Heart left ventricle (tissue), 13 donors: ENCODE data around the gene FCGR1A.
"Not testable (repeated sequence)": the region's sequence is repeated elsewhere in the genome, so short reads cannot be mapped to it uniquely, and the experiment has no call there.

Experiments
- POLR2A ChIP-seq, 2 donors: fragments of 450-650 bp; IDR thresholded peaks; one replicate each; pipeline ENCODE4 v1.6.1; 2017; ENCODE audit warnings: antibody characterized with exemption in 2 of 2, mild to moderate bottlenecking in 2 of 2, moderate library complexity in 2 of 2
- TF ChIP-seq, protein P1 (sequence below), 12 donors: fragments of 200-600 bp; sonication (generic) in 4 of 12; IDR thresholded peaks; one replicate each; pipeline versions ENCODE4 v1.5.0 to v1.8.0; 2018 to 2022; ENCODE audit warnings: antibody characterized with exemption in 12 of 12, mild to moderate bottlenecking in 5 of 12
- donor health status: ischemic (EF 13 %, LVEDD 7.1; RV severe dilation, severe dysfunction).
- donor health status: DM: no; HTN: yes; CAD: no.
- donor health status: DM: no; HTN: no; CAD: no.
- donor health status: ischemic (EF 25% LVEDD 6.9; RV normal size, moderate dysfunction).
- donor health status: ischemic (EF 25% LVEDD 5.7; RV mildly dilated, moderate dysfunction).
- donor health status: ischemic (EF 35%, LVEDD 5.7; RV mildly dilated, moderate dysfunction).
- donor health status: nonischemic (EF 11% LVEDD 7.7; RV severe dilation, severe dysfunction).
- donor health status: DM: yes; HTN: yes; CAD: no.
- donor health status: PGD.
- donor health status: ischemic (EF 29% LVEDD 5.4; RV normal size, mild dysfunction).
- donor health status: nonischemic (EF 23%, LVEDD 6.1; RV moderate dilation, normal function).

DNA sequence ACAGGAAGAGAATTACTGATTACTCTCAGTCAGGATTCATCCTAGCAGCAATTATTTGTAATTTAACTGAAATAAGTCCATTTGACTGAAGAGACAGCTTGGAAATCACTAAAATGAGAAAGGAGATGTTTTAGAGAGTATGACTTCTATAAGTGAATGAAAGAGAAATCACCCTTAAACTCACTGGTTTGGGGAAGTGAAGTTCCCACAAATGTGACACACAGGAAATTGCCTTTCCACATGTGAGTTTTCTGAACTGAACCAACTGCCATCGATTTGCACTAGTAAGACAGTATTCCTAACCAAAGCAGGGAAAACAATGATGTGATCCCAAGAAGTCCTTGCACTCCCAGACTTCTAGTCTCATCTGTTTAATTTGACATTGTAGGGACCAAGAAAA, 13.3 kb upstream of the FCGR1A start:
- TF ChIP-seq, protein P1, sequence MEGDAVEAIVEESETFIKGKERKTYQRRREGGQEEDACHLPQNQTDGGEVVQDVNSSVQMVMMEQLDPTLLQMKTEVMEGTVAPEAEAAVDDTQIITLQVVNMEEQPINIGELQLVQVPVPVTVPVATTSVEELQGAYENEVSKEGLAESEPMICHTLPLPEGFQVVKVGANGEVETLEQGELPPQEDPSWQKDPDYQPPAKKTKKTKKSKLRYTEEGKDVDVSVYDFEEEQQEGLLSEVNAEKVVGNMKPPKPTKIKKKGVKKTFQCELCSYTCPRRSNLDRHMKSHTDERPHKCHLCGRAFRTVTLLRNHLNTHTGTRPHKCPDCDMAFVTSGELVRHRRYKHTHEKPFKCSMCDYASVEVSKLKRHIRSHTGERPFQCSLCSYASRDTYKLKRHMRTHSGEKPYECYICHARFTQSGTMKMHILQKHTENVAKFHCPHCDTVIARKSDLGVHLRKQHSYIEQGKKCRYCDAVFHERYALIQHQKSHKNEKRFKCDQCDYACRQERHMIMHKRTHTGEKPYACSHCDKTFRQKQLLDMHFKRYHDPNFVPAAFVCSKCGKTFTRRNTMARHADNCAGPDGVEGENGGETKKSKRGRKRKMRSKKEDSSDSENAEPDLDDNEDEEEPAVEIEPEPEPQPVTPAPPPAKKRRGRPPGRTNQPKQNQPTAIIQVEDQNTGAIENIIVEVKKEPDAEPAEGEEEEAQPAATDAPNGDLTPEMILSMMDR (IDR thresholded peaks at IDR 0.05): not testable (repeated sequence)
- TF ChIP-seq POLR2A (IDR thresholded peaks at IDR 0.05): not testable (repeated sequence)
